Hematopoietic multipotent progenitor cell treated with erythropoietin and hydrocortisone succinate and interleukin-3 and kit ligand, for 17 days (in vitro differentiated cells): ENCODE results near the gene FAM222B.
A peak's percentile ranks its signal among the peaks of the same experiment; 100 is the strongest.
"Not testable (repeated sequence)": the region's sequence is repeated elsewhere in the genome, so short reads cannot be mapped to it uniquely, and the experiment has no call there.

Experiments used
- DNase-seq: peaks from one replicate; pipeline ENCODE4 v3.0.0-alpha.2; 2015; ENCODE audit warnings: low spot score

Gene FAM222B

DNA sequence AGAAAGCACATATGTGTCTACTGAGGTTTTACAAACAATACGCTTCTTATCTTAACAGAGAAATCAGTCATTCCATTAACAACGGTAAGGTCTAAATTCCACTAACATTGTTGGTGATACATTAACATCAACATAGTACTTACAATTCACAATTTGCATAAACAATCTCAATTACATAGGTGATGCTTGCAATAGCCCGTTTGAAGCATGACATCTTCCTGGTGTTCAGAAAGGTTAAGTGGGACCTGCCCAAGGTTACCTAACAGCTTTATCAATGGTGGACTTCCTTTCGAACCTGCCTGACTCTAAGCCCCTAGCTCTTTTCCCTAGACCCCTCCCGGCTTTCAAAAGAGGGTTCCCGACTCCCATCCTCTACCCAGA is 699 bp downstream of the FAM222B start:
- peak; percentile 60 for DNase-seq

- DNase-seq = no peak
Observed at GRCh38 chr17:28839221-28839620, 3.4 kb downstream of the FAM222B start.

- not testable (repeated sequence) for DNase-seq
Observed at GRCh38 chr17:28836541-28836940, 6.0 kb downstream of the FAM222B start.

- no peak for DNase-seq
Observed at GRCh38 chr17:28834420-28834819, 8.2 kb downstream of the FAM222B start.

GRCh38 chr17:28828294-28829040 is 14.1 kb downstream of the FAM222B start:
- DNase-seq = no peak

DNA sequence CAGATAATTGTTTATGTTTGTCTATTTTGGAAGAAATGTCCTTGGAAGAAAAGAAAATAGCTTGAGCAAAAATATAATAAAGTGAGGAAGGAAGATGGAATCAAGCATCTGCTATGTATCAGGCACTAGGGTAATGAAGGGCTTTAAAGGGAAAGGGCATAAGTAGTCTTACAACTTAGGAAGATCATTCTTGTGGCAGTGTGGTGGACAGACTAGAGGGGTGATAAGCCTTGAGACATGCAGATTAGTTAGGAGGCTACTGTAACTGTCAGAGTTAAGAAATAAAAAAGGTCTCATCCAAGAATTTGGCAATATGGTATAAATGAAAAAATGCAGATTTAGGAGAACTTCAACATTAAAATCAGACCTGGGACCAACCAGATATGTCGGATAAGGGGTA is 14.9 kb downstream of the FAM222B start:
- no peak for DNase-seq

GRCh38 chr17:28819582-28819981 is 23.0 kb downstream of the FAM222B start:
- DNase-seq = no peak

DNA sequence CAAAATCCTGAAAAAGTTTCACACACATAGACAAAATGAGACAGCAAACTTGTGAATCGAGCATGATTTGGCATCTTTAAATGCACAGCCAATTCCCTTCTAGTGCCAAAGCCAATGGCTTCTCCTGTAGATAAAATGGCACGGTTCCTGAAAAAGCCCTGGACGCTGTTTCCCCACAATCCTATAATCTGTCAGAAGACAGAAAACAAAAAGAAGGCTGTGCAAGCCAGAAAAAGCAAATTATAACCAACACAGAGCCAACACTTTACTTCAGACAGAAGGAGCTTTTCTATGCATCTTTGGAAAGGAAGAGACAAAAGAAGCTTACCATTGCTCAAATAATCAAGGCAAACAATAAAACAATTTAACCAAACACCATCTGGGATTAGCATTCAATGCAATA is 23.8 kb downstream of the FAM222B start:
- DNase-seq = no peak

DNA sequence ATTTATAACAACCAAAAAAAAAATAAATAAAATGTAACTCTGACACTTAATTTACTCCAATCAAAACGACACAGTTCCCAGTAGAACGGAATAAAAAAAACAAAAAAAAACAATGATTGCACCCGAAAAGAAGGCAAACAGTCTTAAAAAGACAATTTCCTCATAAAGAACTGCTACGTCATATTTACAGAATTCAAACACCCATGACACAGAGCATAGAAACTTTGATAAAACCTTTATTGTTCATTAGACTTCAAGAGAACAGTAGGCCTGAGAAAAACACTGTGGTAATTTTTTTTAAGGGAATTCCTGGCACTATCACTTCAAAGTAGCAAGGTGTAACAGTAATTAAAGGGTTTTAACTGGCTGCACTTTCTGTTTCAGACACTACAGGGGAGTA is 26.1 kb downstream of the FAM222B start:
- no peak for DNase-seq

- no peak for DNase-seq
Observed at GRCh38 chr17:28812748-28813377, 29.7 kb downstream of the FAM222B start.

- peak; percentile 88 for DNase-seq
Observed at GRCh38 chr17:28812091-28812747, 30.4 kb downstream of the FAM222B start.

DNA sequence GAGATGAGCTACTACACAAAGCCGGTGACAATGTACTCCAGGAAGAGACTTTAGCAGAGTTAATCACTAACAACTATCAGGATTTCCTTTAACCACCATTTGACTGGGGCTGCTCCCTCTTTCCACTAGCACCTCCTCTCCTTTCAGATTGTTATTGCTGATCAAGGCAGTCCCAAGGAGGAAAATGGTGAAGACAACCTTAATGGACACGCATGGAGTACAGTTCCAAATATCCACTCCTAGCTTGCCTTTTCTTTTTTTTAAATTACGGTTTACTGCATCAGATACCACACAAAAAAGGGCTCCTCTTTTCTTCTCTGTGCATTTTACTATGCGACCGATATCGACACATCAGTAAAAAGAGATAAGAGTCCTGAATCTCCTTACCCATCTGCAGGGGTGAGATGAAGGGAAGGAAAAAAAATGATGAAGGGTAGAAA is 30.9 kb downstream of the FAM222B start:
- no peak for DNase-seq

DNA sequence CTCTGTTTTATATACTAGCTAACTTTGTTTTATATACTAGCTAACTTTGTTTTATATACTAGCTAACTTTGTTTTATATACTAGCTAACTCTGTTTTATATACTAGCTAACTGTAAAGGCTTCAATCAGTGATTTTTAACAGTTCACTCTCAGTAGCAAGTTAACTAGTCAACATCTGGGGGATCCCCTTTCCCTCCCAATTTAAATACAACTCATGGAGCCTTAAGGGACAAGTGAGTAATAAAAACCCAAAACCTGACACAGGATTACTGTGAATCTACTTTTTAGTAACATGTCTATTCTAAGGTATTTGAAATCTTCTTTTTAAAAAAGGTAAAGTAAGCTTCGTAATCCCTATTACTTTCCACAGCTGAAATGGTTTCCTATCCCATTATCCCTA is 32.2 kb downstream of the FAM222B start:
- no peak for DNase-seq

- DNase-seq = no peak
Observed at GRCh38 chr17:28807925-28808634, 34.5 kb downstream of the FAM222B start.

DNA sequence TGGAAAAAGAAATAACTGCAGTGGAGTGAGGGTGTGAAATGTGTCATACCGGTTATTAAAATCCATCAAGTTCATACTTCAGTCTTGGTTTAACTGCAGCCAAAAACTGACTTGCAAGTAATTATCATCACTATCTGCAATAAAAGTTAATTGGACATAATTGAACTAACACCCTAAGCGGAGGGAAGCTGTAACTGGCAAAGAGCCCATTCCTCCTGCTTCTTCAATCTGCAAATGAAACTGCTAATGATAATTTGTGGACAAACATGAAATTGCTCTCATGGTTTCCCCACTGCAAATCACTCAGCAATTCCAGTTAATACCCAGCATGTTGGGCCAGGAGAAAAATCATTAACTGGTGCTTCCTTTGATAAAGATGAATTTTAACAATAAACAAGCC is 46.5 kb downstream of the FAM222B start:
- no peak for DNase-seq

- DNase-seq = not testable (repeated sequence)
Observed at GRCh38 chr17:28794846-28795441, 47.6 kb downstream of the FAM222B start.

- no peak for DNase-seq
Observed at GRCh38 chr17:28792877-28793661, 49.5 kb downstream of the FAM222B start.

DNA sequence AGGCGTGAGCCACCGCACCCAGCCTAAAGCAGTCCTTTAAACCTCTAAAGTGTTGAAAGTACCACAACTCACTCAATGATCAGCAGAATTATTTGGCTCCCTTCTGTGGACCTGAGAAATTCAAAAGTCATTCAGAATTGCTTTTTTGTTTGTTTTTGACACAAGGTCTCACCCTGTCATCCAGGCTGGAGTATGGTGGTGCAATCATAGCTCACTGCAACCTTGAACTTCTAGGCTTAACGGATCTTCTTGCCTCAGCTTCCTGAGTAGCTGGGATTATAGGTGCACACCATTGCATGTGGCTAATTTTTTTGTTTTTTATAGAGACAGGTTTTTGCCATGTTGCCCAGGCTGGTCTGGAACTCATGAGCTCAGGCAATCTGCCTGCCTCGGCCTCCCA is 54.5 kb downstream of the FAM222B start:
- no peak for DNase-seq

DNA sequence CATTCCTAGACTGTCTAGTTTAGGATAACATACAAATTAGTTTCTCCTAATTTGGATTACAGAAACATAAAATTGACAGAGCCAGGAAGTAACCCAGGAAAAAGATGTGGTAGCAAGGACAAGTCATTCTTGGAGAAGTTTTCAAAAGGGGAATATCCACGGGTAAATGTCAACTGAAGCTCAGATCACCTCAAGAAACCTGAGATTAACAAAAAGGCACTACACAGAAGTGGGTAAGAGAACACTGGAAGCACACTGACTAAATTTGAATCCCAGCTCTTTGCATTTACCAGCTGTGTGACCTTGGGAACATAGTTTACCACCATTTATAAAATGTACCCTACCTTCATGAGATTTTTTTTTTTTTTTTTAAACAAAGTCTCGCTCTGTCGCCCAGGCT is 59.4 kb downstream of the FAM222B start:
- DNase-seq = no peak

DNA sequence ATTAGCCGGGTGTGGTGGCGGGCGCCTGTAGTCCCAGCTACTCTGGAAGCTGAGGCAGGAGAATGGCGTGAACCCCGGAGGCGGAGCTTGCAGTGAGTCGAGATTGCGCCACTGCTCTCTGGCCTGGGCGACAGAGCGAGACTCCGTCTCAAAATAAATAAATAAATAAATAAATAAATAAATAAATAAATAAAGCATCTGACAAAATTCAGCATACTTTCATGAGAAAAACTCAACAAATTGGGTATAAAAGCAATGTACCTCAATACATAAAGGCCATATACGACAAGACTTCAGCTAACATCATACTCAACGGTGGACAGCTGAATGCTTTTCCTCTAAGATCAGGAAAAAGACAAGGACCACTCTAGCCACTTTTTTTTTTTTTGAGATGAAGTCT is 63.0 kb downstream of the FAM222B start:
- DNase-seq = not testable (repeated sequence)

GRCh38 chr17:28777178-28777577 is 65.4 kb downstream of the FAM222B start:
- no peak for DNase-seq
